ENCODE measurements around the gene GPR78.

GRCh38 chr4:8557151-8558076, 22.8 kb upstream of the GPR78 start:
- TF ChIP-seq CTCF (IDR thresholded peaks at IDR 0.05) (no peak), ZNF416 (CRISPR knock-in tag; IDR thresholded peaks at IDR 0.05) (no peak), KAT7 (CRISPR knock-in tag; IDR thresholded peaks at IDR 0.05; ENCODE audit: borderline replicate concordance) (no peak)
